Cerebellar nuclear complex (tissue), 1 donor: ENCODE results near the gene RPL36.
"Not testable (repeated sequence)": the region's sequence is repeated elsewhere in the genome, so short reads cannot be mapped to it uniquely, and the experiment has no call there.

Experiments used
- DNase-seq, 2 experiments: peaks; one replicate each; lab custom pipeline; 2025; lab: John Stamatoyannopoulos, UW

RPL36 gene

GRCh38 chr19:5690955-5691821, 1.1 kb downstream of the RPL36 start:
- no peak for DNase-seq

- DNase-seq, result no peak
Measured at GRCh38 chr19:5691822-5692722, 2.0 kb downstream of the RPL36 start.

DNA sequence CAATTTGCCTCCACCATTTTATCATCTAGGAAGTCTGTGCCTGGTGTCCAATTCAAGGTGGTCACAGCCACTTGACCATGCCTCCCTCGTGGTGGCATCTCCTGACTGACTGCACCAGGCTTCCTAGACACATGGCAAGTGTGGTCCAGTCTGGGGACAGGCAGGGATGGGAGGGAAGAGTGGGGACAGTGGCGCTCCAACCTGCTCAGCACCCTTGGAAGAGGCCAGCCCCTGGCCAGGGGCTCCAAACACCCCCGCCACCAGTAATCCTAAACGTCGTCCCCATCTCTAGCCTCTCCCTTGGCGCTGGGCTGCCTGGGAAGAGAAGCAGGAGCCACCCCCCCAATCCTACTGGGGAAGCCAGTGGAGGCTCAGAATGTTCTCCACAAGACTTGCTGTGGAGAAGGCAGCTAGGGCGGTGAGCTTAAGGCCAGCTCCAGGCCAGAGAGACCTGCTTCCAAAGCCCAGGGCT, 2.7 kb downstream of the RPL36 start:
- no peak for DNase-seq

GRCh38 chr19:5693195-5694166, 3.4 kb downstream of the RPL36 start:
- no peak for DNase-seq

- DNase-seq, result no peak
Measured at GRCh38 chr19:5694167-5694955, 4.3 kb downstream of the RPL36 start.

- no peak for DNase-seq
Measured at GRCh38 chr19:5694956-5695648, 5.0 kb downstream of the RPL36 start.

DNA sequence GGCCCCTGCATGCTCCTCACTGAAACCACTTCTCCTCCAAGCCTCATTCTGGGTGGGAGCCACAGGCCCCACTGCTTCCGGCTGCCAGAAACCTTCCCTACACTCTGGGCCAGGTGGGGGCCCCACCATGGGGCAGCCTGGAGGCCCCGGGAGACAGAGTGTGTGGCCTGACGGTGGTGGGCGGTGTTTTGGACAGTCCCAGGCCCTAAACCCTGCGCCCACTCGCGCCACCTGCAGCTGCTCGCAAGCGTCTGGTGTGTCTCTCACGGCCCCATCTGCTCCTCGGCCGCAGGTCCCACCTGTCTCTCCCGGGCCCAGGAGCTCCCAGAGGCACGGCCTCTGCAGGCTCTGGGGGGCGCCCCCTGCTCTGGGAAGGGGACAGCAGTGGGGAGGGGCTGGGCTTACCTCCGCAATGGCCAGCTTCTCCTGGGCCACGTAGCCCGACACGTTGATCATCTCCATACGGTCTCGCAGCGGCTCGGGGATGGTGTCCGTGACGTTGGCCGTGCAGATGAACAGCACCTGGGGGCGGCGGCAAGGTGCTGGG, 5.6 kb downstream of the RPL36 start:
- DNase-seq, result no peak

- DNase-seq, result no peak
Measured at GRCh38 chr19:5696196-5697021, 6.3 kb downstream of the RPL36 start.

DNA sequence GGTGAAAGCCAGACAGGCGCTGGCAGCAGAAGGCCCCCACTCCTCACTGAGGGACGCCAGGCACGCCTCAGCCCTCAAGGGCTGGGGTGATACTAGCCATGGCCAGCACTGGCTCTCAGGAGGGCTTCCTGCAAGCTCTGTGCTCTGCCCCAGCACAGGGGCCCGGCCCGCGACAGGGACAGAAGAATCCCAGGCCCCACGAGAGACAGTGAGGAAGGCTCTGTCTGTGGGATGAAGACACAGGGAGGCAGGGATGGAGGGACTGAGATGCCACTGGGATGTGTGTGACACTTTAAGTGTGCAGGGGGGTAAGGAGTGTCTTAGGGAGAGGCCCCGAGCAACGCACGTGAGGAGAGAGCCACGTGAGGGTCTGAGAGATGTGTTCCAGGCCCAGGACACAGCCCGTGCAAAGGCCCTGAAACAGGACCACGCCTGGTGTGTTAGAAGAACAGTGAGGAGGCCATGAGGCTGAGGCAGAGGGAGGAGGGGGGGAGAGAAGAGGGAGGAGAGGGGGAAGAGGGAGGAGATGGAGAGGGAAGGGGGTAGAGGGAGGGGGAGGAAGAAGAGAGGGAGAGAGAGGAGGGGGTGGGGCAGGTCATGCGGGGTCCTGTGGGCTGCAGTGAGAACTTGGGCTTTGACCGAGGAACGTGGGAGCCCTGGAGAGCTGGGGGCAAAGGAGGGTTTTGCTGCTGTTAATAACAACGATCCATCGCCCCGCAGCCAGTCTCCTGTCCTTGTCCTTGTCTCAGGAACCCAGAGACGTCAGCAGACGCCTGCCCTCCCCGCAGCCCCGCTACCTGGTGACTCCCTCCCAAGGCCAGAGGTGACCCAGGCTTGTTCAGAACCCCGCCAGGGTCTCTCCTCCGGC, 7.2 kb downstream of the RPL36 start:
- no peak for DNase-seq

DNA sequence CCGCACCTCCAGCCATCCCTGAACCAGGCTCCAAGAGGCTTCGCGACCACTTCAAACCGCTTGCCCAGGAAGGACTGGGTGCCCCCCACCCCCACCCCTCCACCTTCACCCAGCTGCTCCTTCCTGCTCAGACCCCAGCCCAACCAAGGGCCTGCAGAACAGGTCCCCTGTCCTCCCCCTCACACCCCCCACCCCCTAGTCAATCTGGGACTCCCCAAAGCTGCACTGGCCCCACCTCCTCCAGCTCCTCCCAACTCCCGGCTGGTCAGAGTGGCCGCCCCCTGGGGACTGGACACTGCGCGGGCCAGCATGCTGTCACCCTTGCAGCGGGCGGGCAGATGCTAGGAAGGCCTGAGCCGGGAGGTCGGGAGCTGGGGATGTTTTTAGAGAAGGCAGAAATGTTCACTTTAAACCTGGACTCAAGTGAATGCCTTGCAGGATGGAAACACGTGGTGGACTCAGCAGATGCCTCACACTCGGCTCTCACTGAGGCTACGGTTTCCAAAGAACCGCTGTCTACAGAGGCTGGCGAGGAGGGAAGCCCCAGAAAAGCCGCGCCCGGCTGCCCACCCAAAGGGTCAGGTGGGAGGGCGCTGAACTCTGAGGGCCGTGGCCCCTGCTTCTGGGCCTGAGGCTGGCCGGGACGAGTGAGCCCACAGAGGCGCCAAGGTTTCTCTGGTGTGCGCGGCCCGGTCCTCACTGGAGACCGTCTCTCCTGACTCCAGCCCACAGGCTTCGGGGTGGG, 8.0 kb downstream of the RPL36 start:
- DNase-seq, result no peak

- no peak for DNase-seq
Measured at GRCh38 chr19:5698635-5699422, 8.7 kb downstream of the RPL36 start.

DNA sequence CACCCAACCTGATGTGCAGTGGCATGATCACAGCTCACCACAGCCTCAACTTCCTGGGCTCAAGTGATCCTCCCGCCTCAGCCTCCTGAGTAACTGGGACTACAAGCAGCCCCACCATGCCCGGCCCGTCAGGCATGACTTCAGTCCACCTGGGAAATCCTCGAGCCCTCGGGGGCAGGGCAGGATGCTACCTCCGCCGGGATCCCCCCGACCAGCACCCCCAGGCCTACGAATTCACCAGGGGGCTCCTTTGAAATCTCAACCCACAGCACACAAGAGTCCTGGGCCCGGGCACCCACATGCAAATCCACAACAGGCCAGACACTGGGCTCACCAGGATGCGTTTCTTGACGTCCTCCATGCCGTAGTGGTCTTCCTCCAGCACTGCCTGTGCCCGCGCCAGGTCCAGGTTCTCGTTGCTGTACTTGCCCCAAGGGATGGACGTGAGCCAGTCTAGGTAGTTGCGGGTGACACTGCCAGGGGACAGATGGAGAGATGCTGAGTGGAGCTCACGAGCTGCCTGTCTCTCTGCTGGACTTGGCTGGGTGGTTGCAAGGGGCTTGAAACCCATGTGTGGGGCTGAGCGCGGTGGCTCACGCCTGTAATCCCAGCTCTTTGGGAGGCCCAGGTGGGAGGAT, 10.5 kb downstream of the RPL36 start:
- no peak for DNase-seq

GRCh38 chr19:5702053-5702410, 11.9 kb downstream of the RPL36 start:
- DNase-seq, result not testable (repeated sequence)

- DNase-seq, result no peak
Measured at GRCh38 chr19:5703819-5704818, 14.0 kb downstream of the RPL36 start.

DNA sequence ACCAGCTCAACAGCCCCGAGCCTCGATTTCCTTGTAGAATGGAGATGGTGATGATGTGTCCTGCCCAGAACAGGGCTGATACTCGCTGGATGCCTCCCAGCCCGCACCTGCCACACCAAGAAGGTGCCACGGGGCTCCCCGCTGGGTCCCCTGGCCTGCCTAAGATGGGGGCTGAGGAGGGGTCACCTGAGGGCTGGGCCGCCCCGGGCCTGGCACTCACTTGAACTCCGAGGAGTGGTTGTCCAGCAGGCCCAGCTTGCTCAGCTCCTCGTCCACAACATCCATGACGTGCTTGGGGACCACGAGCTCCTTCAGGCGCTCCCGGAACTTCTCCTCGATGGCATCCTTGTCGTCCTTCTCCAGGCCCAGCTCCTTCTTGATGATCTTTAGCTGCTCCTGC, 15.5 kb downstream of the RPL36 start:
- no peak for DNase-seq
